HepG2 (cell line): ENCODE data around the gene SLCO4A1. TPM values are rescaled to one million over a fixed set of nuclear protein-coding genes. Genes with fewer than 3 reads are reported as not detected.
A peak's percentile ranks its signal among the peaks of the same experiment; 100 is the strongest.

Experiments
- CEBPB ChIP-seq: IDR thresholded peaks from 2 replicates; pipeline ENCODE4 v1.6.1; 2011; ENCODE audit warnings: low read depth, low read length, improper control_type of control experiment, borderline replicate concordance
- MAZ ChIP-seq, 2 experiments: sonication (generic) in 1 of 2; formaldehyde crosslinking in 1 of 2; IDR thresholded peaks; 2 replicates each; pipeline versions ENCODE4 v1.5.0 to v1.6.1; 2012 to 2020; ENCODE audit warnings: low read depth in 2 of 2, mild to moderate bottlenecking in 2 of 2, borderline replicate concordance in 1 of 2, improper control_type of control experiment in 1 of 2, low read length in 1 of 2, missing genetic modification reagents in 1 of 2, moderate library complexity in 1 of 2
- NRL ChIP-seq: sonication (generic); formaldehyde crosslinking; IDR thresholded peaks from 2 replicates; pipeline ENCODE4 v1.5.0; 2020; ENCODE audit warnings: missing genetic modification reagents, mild to moderate bottlenecking, moderate library complexity, borderline replicate concordance
- RBAK ChIP-seq: sonication (generic); formaldehyde crosslinking; IDR thresholded peaks from 2 replicates; pipeline ENCODE4 v1.5.1; 2020; ENCODE audit warnings: mild to moderate bottlenecking, missing genetic modification reagents
- SKI ChIP-seq: fragments of 450-650 bp; IDR thresholded peaks from one replicate; pipeline ENCODE4 v1.6.1; 2018; ENCODE audit warnings: mild to moderate bottlenecking; ENCODE audit not compliant: partially characterized antibody
- SRSF1 ChIP-seq: fragments of 200-400 bp; formaldehyde crosslinking; optimal IDR thresholded peaks from 2 replicates; pipeline ENCODE3; 2017; ENCODE audit warnings: mild to moderate bottlenecking, low read depth, low read length, moderate library complexity
- ZNF30 ChIP-seq: sonication (generic); formaldehyde crosslinking; IDR thresholded peaks from 2 replicates; pipeline ENCODE4 v1.5.0; 2020; ENCODE audit warnings: mild to moderate bottlenecking, missing genetic modification reagents
- ZNF34 ChIP-seq: sonication (generic); formaldehyde crosslinking; IDR thresholded peaks from 2 replicates; pipeline ENCODE4 v1.4.0; 2020; ENCODE audit warnings: mild to moderate bottlenecking, missing genetic modification reagents, borderline replicate concordance
- ZNF614 ChIP-seq: IDR thresholded peaks from 2 replicates; pipeline ENCODE4 v1.6.1; 2018; ENCODE audit warnings: missing biosample characterization, missing genetic modification reagents, inconsistent platforms, borderline replicate concordance
- ZNF749 ChIP-seq: sonication (generic); formaldehyde crosslinking; IDR thresholded peaks from 2 replicates; pipeline ENCODE4 v1.8.0; 2022; ENCODE audit warnings: mild to moderate bottlenecking, missing genetic modification reagents, moderate library complexity, borderline replicate concordance
- ZNF850 ChIP-seq: sonication (generic); formaldehyde crosslinking; conservative IDR thresholded peaks from 2 replicates; pipeline ENCODE4 v1.9.0; 2021; ENCODE audit warnings: mild to moderate bottlenecking, missing genetic modification reagents
- ZSCAN20 ChIP-seq: sonication (generic); formaldehyde crosslinking; IDR thresholded peaks from 2 replicates; pipeline ENCODE4 v1.4.0; 2020; ENCODE audit warnings: missing genetic modification reagents, mild to moderate bottlenecking, borderline replicate concordance
- polyA plus RNA-seq, 8 experiments: library from polyadenylated mRNA; depleted of rRNA in 3 of 8; stranded (reverse) in 7 of 8; unstranded in 1 of 8; fragments of >200 nt; fragmentation: Illumina TruSeq in 4 of 8; extraction: Trizol in 4 of 8; gene quantifications; 2 replicates each; pipeline versions ENCODE4 v1.2.1 to v1.2.3, GENCODE V29; 2011 to 2016; ENCODE audit warnings: low read depth in 4 of 8, missing spikeins in 1 of 8, mixed read lengths in 1 of 8; ENCODE audit not compliant: insufficient read depth in 1 of 8
- total RNA-seq, 5 experiments: library from RNA; depleted of rRNA; stranded (reverse); fragments of >200 nt; fragmentation: Illumina TruSeq; extraction: Trizol; gene quantifications; 2 replicates each; pipeline ENCODE4 v1.2.3, GENCODE V29; 2016; ENCODE audit warnings: low read depth in 1 of 5
- TF ChIP-seq, protein P1 (sequence below): sonication (generic); formaldehyde crosslinking; IDR thresholded peaks from 2 replicates; pipeline ENCODE4 v1.4.0; 2020; ENCODE audit warnings: mild to moderate bottlenecking, missing genetic modification reagents
- TF ChIP-seq, protein P2 (sequence below): sonication (generic); formaldehyde crosslinking; conservative IDR thresholded peaks from 2 replicates; pipeline ENCODE4 v1.8.0; 2022; ENCODE audit warnings: mild to moderate bottlenecking, moderate library complexity, missing genetic modification reagents
- TF ChIP-seq, protein P3 (sequence below): IDR thresholded peaks from 2 replicates; pipeline ENCODE4 v1.6.1; 2016; ENCODE audit warnings: low read depth, control low read depth
- TF ChIP-seq, protein P4 (sequence below): IDR thresholded peaks from 2 replicates; pipeline ENCODE4 v1.6.1; 2012; ENCODE audit warnings: low read depth, low read length, improper control_type of control experiment
- TF ChIP-seq, protein P5 (sequence below): sonication (generic); formaldehyde crosslinking; IDR thresholded peaks from 2 replicates; pipeline ENCODE4 v1.5.0; 2020; ENCODE audit warnings: missing genetic modification reagents
- TF ChIP-seq, protein P6 (sequence below): sonication (generic); formaldehyde crosslinking; IDR thresholded peaks from 2 replicates; pipeline ENCODE4 v1.8.1; 2023; ENCODE audit warnings: mild to moderate bottlenecking, missing genetic modification reagents
- TF ChIP-seq, protein P7 (sequence below): sonication (generic); formaldehyde crosslinking; IDR thresholded peaks from 2 replicates; pipeline ENCODE4 v1.5.1; 2020; ENCODE audit warnings: missing genetic modification reagents, mild to moderate bottlenecking, borderline replicate concordance

The SLCO4A1 gene
- total and polyA plus RNA-seq, 2 of the 13 experiments (the other 11 are each of a cell fraction or from before 2014, with no cell fraction given) = 55.5 to 112 TPM

DNA sequence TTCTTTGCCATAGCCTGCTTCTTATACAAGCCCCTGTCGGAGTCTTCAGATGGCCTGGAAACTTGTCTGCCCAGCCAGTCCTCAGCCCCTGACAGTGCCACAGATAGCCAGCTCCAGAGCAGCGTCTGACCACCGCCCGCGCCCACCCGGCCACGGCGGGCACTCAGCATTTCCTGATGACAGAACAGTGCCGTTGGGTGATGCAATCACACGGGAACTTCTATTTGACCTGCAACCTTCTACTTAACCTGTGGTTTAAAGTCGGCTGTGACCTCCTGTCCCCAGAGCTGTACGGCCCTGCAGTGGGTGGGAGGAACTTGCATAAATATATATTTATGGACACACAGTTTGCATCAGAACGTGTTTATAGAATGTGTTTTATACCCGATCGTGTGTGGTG, 29.5 kb downstream of the SLCO4A1 start (continued):
- TF ChIP-seq ZNF30 (CRISPR knock-in tag) (no peak), SRSF1 (peak; percentile 28), ZNF850 (CRISPR knock-in tag) (no peak), CEBPB (peak; percentile 93), RBAK (CRISPR knock-in tag) (no peak), SKI (no peak), NRL (CRISPR knock-in tag) (0 out of 2 replicates have a peak, but pooled peaks have one; percentile 55), ZNF749 (CRISPR knock-in tag) (no peak), ZNF34 (no peak), ZSCAN20 (CRISPR knock-in tag) (no peak), ZNF614 (CRISPR knock-in tag) (no peak), MAZ (IDR thresholded peaks at IDR 0.05; ENCODE audit: borderline replicate concordance, low read depth, low read length) (no peak), MAZ (CRISPR knock-in tag; IDR thresholded peaks at IDR 0.05; ENCODE audit: low read depth) (no peak)
- TF ChIP-seq, protein P1, sequence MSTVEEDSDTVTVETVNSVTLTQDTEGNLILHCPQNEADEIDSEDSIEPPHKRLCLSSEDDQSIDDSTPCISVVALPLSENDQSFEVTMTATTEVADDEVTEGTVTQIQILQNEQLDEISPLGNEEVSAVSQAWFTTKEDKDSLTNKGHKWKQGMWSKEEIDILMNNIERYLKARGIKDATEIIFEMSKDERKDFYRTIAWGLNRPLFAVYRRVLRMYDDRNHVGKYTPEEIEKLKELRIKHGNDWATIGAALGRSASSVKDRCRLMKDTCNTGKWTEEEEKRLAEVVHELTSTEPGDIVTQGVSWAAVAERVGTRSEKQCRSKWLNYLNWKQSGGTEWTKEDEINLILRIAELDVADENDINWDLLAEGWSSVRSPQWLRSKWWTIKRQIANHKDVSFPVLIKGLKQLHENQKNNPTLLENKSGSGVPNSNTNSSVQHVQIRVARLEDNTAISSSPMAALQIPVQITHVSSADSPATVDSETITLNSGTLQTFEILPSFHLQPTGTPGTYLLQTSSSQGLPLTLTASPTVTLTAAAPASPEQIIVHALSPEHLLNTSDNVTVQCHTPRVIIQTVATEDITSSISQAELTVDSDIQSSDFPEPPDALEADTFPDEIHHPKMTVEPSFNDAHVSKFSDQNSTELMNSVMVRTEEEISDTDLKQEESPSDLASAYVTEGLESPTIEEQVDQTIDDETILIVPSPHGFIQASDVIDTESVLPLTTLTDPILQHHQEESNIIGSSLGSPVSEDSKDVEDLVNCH (CRISPR knock-in tag) = no peak
- TF ChIP-seq, protein P2, sequence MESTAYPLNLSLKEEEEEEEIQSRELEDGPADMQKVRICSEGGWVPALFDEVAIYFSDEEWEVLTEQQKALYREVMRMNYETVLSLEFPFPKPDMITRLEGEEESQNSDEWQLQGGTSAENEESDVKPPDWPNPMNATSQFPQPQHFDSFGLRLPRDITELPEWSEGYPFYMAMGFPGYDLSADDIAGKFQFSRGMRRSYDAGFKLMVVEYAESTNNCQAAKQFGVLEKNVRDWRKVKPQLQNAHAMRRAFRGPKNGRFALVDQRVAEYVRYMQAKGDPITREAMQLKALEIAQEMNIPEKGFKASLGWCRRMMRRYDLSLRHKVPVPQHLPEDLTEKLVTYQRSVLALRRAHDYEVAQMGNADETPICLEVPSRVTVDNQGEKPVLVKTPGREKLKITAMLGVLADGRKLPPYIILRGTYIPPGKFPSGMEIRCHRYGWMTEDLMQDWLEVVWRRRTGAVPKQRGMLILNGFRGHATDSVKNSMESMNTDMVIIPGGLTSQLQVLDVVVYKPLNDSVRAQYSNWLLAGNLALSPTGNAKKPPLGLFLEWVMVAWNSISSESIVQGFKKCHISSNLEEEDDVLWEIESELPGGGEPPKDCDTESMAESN (CRISPR knock-in tag) = no peak
- TF ChIP-seq, protein P3, sequence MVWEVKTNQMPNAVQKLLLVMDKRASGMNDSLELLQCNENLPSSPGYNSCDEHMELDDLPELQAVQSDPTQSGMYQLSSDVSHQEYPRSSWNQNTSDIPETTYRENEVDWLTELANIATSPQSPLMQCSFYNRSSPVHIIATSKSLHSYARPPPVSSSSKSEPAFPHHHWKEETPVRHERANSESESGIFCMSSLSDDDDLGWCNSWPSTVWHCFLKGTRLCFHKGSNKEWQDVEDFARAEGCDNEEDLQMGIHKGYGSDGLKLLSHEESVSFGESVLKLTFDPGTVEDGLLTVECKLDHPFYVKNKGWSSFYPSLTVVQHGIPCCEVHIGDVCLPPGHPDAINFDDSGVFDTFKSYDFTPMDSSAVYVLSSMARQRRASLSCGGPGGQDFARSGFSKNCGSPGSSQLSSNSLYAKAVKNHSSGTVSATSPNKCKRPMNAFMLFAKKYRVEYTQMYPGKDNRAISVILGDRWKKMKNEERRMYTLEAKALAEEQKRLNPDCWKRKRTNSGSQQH = no peak
- TF ChIP-seq, protein P4, sequence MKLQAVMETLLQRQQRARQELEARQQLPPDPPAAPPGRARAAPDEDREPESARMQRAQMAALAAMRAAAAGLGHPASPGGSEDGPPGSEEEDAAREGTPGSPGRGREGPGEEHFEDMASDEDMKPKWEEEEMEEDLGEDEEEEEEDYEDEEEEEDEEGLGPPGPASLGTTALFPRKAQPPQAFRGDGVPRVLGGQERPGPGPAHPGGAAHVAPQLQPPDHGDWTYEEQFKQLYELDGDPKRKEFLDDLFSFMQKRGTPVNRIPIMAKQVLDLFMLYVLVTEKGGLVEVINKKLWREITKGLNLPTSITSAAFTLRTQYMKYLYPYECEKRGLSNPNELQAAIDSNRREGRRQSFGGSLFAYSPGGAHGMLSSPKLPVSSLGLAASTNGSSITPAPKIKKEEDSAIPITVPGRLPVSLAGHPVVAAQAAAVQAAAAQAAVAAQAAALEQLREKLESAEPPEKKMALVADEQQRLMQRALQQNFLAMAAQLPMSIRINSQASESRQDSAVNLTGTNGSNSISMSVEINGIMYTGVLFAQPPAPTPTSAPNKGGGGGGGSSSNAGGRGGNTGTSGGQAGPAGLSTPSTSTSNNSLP = no peak
- TF ChIP-seq, protein P5, sequence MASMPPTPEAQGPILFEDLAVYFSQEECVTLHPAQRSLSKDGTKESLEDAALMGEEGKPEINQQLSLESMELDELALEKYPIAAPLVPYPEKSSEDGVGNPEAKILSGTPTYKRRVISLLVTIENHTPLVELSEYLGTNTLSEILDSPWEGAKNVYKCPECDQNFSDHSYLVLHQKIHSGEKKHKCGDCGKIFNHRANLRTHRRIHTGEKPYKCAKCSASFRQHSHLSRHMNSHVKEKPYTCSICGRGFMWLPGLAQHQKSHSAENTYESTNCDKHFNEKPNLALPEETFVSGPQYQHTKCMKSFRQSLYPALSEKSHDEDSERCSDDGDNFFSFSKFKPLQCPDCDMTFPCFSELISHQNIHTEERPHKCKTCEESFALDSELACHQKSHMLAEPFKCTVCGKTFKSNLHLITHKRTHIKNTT (CRISPR knock-in tag) = no peak
- TF ChIP-seq, protein P6, sequence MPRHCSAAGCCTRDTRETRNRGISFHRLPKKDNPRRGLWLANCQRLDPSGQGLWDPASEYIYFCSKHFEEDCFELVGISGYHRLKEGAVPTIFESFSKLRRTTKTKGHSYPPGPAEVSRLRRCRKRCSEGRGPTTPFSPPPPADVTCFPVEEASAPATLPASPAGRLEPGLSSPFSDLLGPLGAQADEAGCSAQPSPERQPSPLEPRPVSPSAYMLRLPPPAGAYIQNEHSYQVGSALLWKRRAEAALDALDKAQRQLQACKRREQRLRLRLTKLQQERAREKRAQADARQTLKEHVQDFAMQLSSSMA (CRISPR knock-in tag) = no peak
- TF ChIP-seq, protein P7, sequence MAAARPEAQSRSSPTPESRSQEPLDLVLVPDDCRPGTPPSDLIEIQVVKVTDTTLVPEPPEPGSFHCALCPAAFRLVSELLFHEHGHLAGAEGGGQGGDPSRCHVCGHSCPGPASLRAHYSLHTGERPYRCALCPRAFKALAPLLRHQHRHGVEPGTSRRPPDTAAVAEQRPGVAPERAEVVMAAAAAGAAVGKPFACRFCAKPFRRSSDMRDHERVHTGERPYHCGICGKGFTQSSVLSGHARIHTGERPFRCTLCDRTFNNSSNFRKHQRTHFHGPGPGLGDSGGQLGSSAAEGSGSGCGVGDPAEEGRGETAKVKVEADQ (CRISPR knock-in tag) = no peak
